Tibial artery (tissue), 4 donors: Measurements from ENCODE around the gene ACY1.

Experiments used
- DNase-seq, 2 donors: peaks; one replicate each; pipeline ENCODE4 v3.0.0-alpha.2; 2019
- H3K27ac ChIP-seq, 2 donors: fragments of 200-600 bp; sonication (generic) in 1 of 2; 1 replicate in 1 of 2; 2 replicates in 1 of 2; pipeline ENCODE4 v1.5.1; 2018 to 2019; ENCODE audit warnings: mild to moderate bottlenecking in 1 of 2
- H3K27me3 ChIP-seq, 2 donors: fragments of 200-600 bp; sonication (generic) in 1 of 2; one replicate each; pipeline versions ENCODE4 v1.5.1 to v1.6.0; 2016 to 2019
- H3K36me3 ChIP-seq, 3 donors: fragments of 200-600 bp; sonication (generic) in 2 of 3; one replicate each; pipeline ENCODE4 v1.5.1; 2016 to 2019; ENCODE audit warnings: mild to moderate bottlenecking in 2 of 3
- H3K4me1 ChIP-seq, 4 donors: fragments of 200-600 bp; sonication (generic) in 2 of 4; 1 replicate in 3 of 4; 2 replicates in 1 of 4; pipeline ENCODE4 v1.5.1; 2016 to 2019
- H3K4me3 ChIP-seq, 2 donors: fragments of 200-600 bp; sonication (generic) in 1 of 2; 1 replicate in 1 of 2; 2 replicates in 1 of 2; pipeline ENCODE4 v1.5.1; 2018 to 2019; ENCODE audit warnings: mild to moderate bottlenecking in 2 of 2
- H3K9me3 ChIP-seq, 3 donors: fragments of 200-600 bp; sonication (generic) in 1 of 3; one replicate each; pipeline ENCODE4 v1.5.1; 2016 to 2019
- CTCF ChIP-seq, 2 experiments: fragments of 200-600 bp in 1 of 2; fragments of 450-650 bp in 1 of 2; IDR thresholded peaks; one replicate each; pipeline ENCODE4 v1.5.1; 2017 to 2019; ENCODE audit warnings: antibody characterized with exemption in 2 of 2, mild to moderate bottlenecking in 1 of 2, moderate library complexity in 1 of 2
- intact Hi-C: fragments of 100-400 bp; cut with DNase I; formaldehyde crosslinking; loops from one replicate; pipeline ENCODE4 v1.15.0; 2023; ENCODE audit warnings: low total_unique reads

ACY1 gene

GRCh38 chr3:51967384-51968169 lies 15.8 kb upstream of the ACY1 start, which contains the start of gene PCBP4:
TSS of gene PCBP4 (minus strand) at chr3:51967454. CDS start at chr3:51961240, 6,214 bp downstream.
- peak; percentile 71 to 87 for DNase-seq
- H3K4me3 ChIP-seq, result peak within 1 kb of the TSS; percentile 75 to 76
- peaks cover 0 to 50% (median 32%) of the 10 kb centered on the region in 4 donors for H3K4me1 ChIP-seq
- peak within 1 kb of the TSS; percentile 96 to 97 for H3K27ac ChIP-seq
- no peaks in the 10 kb centered on the region for H3K9me3 ChIP-seq
- no peaks in the 10 kb centered on the region for H3K27me3 ChIP-seq
- TF ChIP-seq CTCF (IDR thresholded peaks at IDR 0.05), result no peak
- intact Hi-C loops, result no loop called here
- no peaks in the 10 kb centered on the region for H3K36me3 ChIP-seq

GRCh38 chr3:51968170-51968775 lies 15.1 kb upstream of the ACY1 start:
- H3K4me1 ChIP-seq, result peaks cover 0 to 45% (median 34%) of the 10 kb centered on the region in 4 donors
- intact Hi-C loops, result no loop called here
- no peaks in the 10 kb centered on the region for H3K9me3 ChIP-seq
- no peaks in the 10 kb centered on the region for H3K27me3 ChIP-seq
- no peak for TF ChIP-seq CTCF (IDR thresholded peaks at IDR 0.05)
- H3K27ac ChIP-seq, result peak overlapping the region; percentile 96 to 97
- H3K4me3 ChIP-seq, result peak overlapping the region; percentile 75 to 76
- no peaks in the 10 kb centered on the region for H3K36me3 ChIP-seq
- DNase-seq, result no peak

GRCh38 chr3:51968883-51969678 lies 14.3 kb upstream of the ACY1 start:
- no peak for TF ChIP-seq CTCF (IDR thresholded peaks at IDR 0.05)
- Histone ChIP-seq H3K9me3 (no peaks in the 10 kb centered on the region), H3K27me3 (no peaks in the 10 kb centered on the region), H3K4me3 (no peak overlapping the region), H3K4me1 (peaks cover 0 to 47% (median 34%) of the 10 kb centered on the region in 4 donors), H3K36me3 (no peaks in the 10 kb centered on the region), H3K27ac (peak overlapping the region in 1 of 2 donors; percentile 97)
- intact Hi-C loops, result no loop called here
- no peak for DNase-seq

GRCh38 chr3:51969841-51970240 lies 13.5 kb upstream of the ACY1 start:
- TF ChIP-seq CTCF (IDR thresholded peaks at IDR 0.05), result no peak
- no peak for DNase-seq
- no peaks in the 10 kb centered on the region for H3K36me3 ChIP-seq
- H3K9me3 ChIP-seq, result no peaks in the 10 kb centered on the region
- H3K27ac ChIP-seq, result no peak overlapping the region
- no peaks in the 10 kb centered on the region for H3K27me3 ChIP-seq
- H3K4me3 ChIP-seq, result no peak overlapping the region
- H3K4me1 ChIP-seq, result peaks cover 0 to 47% (median 39%) of the 10 kb centered on the region in 4 donors
- intact Hi-C loops, result loop anchor here (10.0 kb wide), 1 partner anchor 1625 kb away; the partner anchor contains the start of genes RASSF1 and ZMYND10

- H3K4me3 ChIP-seq, result no peak overlapping the region
- H3K4me1 ChIP-seq, result peaks cover 0 to 46% (median 38%) of the 10 kb centered on the region in 4 donors
- DNase-seq, result no peak
- H3K36me3 ChIP-seq, result no peaks in the 10 kb centered on the region
- no peaks in the 10 kb centered on the region for H3K9me3 ChIP-seq
- intact Hi-C loops, result loop anchor here (10.0 kb wide), 1 partner anchor 1626 kb away; the partner anchor contains the start of genes RASSF1 and ZMYND10
- no peaks in the 10 kb centered on the region for H3K27me3 ChIP-seq
- no peak overlapping the region for H3K27ac ChIP-seq
- TF ChIP-seq CTCF (IDR thresholded peaks at IDR 0.05), result no peak
Measured at GRCh38 chr3:51970606-51971300, 12.6 kb upstream of the ACY1 start.
